Activated B cell treated with CpG ODN at 0.5 μM for 24 hours (primary cell): ENCODE results near the gene CD34. TPM values are rescaled to one million over a fixed set of nuclear protein-coding genes. Genes with fewer than 3 reads are reported as not detected.

Experiments used
- ATAC-seq: fragments of 200-7000 bp; cut with Tn5 transposase; one replicate; pipeline ENCODE4 v1.10.0; 2021; ENCODE audit warnings: low read depth, mild to moderate bottlenecking, moderate library complexity
- CTCF ChIA-PET: fragments of 350-600 bp; sonication (Branson Sonifier 250); formaldehyde crosslinking; loops from one replicate; lab custom pipeline; 2021; ENCODE audit warnings: antibody characterized with exemption; lab: Charles Lee
- POLR2A ChIA-PET: fragments of 350-600 bp; sonication (Branson Sonifier 250); formaldehyde crosslinking; loops from one replicate; lab custom pipeline; 2021; ENCODE audit warnings: antibody characterized with exemption; lab: Charles Lee
- DNase-seq: peaks from one replicate; pipeline ENCODE4 v3.0.0; 2022
- H3K27ac Mint-ChIP-seq: one replicate; pipeline ENCODE4 v1.8.0; 2020; ENCODE audit warnings: mixed read lengths
- H3K27me3 Mint-ChIP-seq: one replicate; pipeline ENCODE4 v1.8.0; 2021; ENCODE audit warnings: mixed read lengths
- H3K36me3 Mint-ChIP-seq: one replicate; pipeline ENCODE4 v1.8.0; 2021; ENCODE audit warnings: low read depth, mixed read lengths
- H3K4me1 Mint-ChIP-seq: one replicate; pipeline ENCODE4 v1.8.0; 2021; ENCODE audit warnings: mixed read lengths
- H3K4me3 Mint-ChIP-seq: one replicate; pipeline ENCODE4 v1.8.0; 2020; ENCODE audit warnings: mild to moderate bottlenecking, mixed read lengths
- H3K9me3 Mint-ChIP-seq: one replicate; pipeline ENCODE4 v1.8.0; 2020; ENCODE audit warnings: mixed read lengths
- CTCF ChIP-seq: fragments of 200-600 bp; IDR thresholded peaks from one replicate; pipeline ENCODE4 v1.8.0; 2022; ENCODE audit warnings: antibody characterized with exemption, mild to moderate bottlenecking
- intact Hi-C: fragments of 100-400 bp; cut with micrococcal nuclease; formaldehyde crosslinking; loops from one replicate; pipeline ENCODE4 v1.15.1; 2024
- total RNA-seq: library from RNA; stranded (reverse); gene quantifications from 2 replicates; pipeline ENCODE4 v1.2.3, GENCODE V29; 2022

Gene CD34
- total RNA-seq, 1 donor from 2014 or later, result not detected

GRCh38 chr1:207919523-207920170 lies 8.7 kb upstream of the CD34 start:
- Mint-ChIP-seq H3K4me1 (peaks cover 7% of the 10 kb centered on the region), H3K27ac (no peak overlapping the region), H3K27me3 (peaks cover 31% of the 10 kb centered on the region), H3K36me3 (no peaks in the 10 kb centered on the region), H3K9me3 (no peaks in the 10 kb centered on the region), H3K4me3 (no peak overlapping the region)
- ChIA-PET POLR2A (no interaction called here), CTCF (interaction anchor here (0.8 kb wide), 1 partner anchor 35 kb away, joined by 3 read pairs; no protein-coding TSS in a partner anchor)
- DNase-seq (no peak), ATAC-seq (no peak)
- TF ChIP-seq CTCF, result no peak
- intact Hi-C loops, result no loop called here

- no peak overlapping the region for H3K27ac Mint-ChIP-seq
- H3K9me3 Mint-ChIP-seq, result no peaks in the 10 kb centered on the region
- ChIA-PET POLR2A (no interaction called here), CTCF (no interaction called here)
- TF ChIP-seq CTCF, result no peak
- no peaks in the 10 kb centered on the region for H3K36me3 Mint-ChIP-seq
- intact Hi-C loops, result no loop called here
- DNase-seq (no peak), ATAC-seq (no peak)
- peaks cover 7% of the 10 kb centered on the region for H3K4me1 Mint-ChIP-seq
- peaks cover 33% of the 10 kb centered on the region for H3K27me3 Mint-ChIP-seq
- no peak overlapping the region for H3K4me3 Mint-ChIP-seq
Measured at GRCh38 chr1:207918581-207918980, 7.7 kb upstream of the CD34 start.

GRCh38 chr1:207918011-207918410 lies 7.1 kb upstream of the CD34 start:
- no peaks in the 10 kb centered on the region for H3K36me3 Mint-ChIP-seq
- DNase-seq (no peak), ATAC-seq (no peak)
- no peak for TF ChIP-seq CTCF
- POLR2A ChIA-PET, result no interaction called here
- peaks cover 36% of the 10 kb centered on the region for H3K27me3 Mint-ChIP-seq
- no peaks in the 10 kb centered on the region for H3K9me3 Mint-ChIP-seq
- intact Hi-C loops, result no loop called here
- no peak overlapping the region for H3K4me3 Mint-ChIP-seq
- H3K4me1 Mint-ChIP-seq, result peaks cover 7% of the 10 kb centered on the region
- H3K27ac Mint-ChIP-seq, result no peak overlapping the region
- CTCF ChIA-PET, result no interaction called here

GRCh38 chr1:207917080-207917479 lies 6.2 kb upstream of the CD34 start:
- ChIA-PET CTCF (no interaction called here), POLR2A (no interaction called here)
- H3K4me3 Mint-ChIP-seq, result no peak overlapping the region
- H3K36me3 Mint-ChIP-seq, result no peaks in the 10 kb centered on the region
- intact Hi-C loops, result no loop called here
- ATAC-seq, result no peak
- no peaks in the 10 kb centered on the region for H3K9me3 Mint-ChIP-seq
- TF ChIP-seq CTCF, result no peak
- no peak overlapping the region for H3K27ac Mint-ChIP-seq
- peaks cover 39% of the 10 kb centered on the region for H3K27me3 Mint-ChIP-seq
- peaks cover 7% of the 10 kb centered on the region for H3K4me1 Mint-ChIP-seq
- no peak for DNase-seq

- DNase-seq, result no peak
- intact Hi-C loops, result no loop called here
- no peak for ATAC-seq
- ChIA-PET CTCF (no interaction called here), POLR2A (no interaction called here)
- Mint-ChIP-seq H3K4me3 (no peak overlapping the region), H3K36me3 (no peaks in the 10 kb centered on the region), H3K4me1 (peaks cover 19% of the 10 kb centered on the region), H3K27ac (no peak overlapping the region), H3K27me3 (peaks cover 52% of the 10 kb centered on the region), H3K9me3 (no peaks in the 10 kb centered on the region)
- no peak for TF ChIP-seq CTCF
Measured at GRCh38 chr1:207913951-207914350, 3.0 kb upstream of the CD34 start.
